HepG2 (cell line): Measurements from ENCODE around the gene CYTH1. TPM values are rescaled to one million over a fixed set of nuclear protein-coding genes. Genes with fewer than 3 reads are reported as not detected.

Experiments
- AGO2 ChIP-seq: fragments of 200-400 bp; formaldehyde crosslinking; optimal IDR thresholded peaks from 2 replicates; pipeline ENCODE3; 2017; ENCODE audit warnings: mild to moderate bottlenecking, low read depth, low read length, moderate library complexity
- ARNT2 ChIP-seq: sonication (generic); formaldehyde crosslinking; IDR thresholded peaks from 2 replicates; pipeline ENCODE4 v1.8.0; 2022; ENCODE audit warnings: mild to moderate bottlenecking, low read depth, missing genetic modification reagents, moderate library complexity
- CHD4 ChIP-seq: fragments of 200-600 bp; sonication (generic); IDR thresholded peaks from 2 replicates; pipeline ENCODE4 v1.7.0; 2017; ENCODE audit warnings: mild to moderate bottlenecking, low read length, borderline replicate concordance
- ETV5 ChIP-seq: IDR thresholded peaks from 2 replicates; pipeline ENCODE4 v1.6.1; 2018; ENCODE audit warnings: missing biosample characterization, missing genetic modification reagents, inconsistent platforms, borderline replicate concordance
- HOMEZ ChIP-seq: IDR thresholded peaks from 2 replicates; pipeline ENCODE4 v1.6.1; 2016; ENCODE audit warnings: low read depth
- MAX ChIP-seq: IDR thresholded peaks from 2 replicates; pipeline ENCODE4 v1.6.1; 2012; ENCODE audit warnings: inconsistent platforms
- MBNL3 ChIP-seq: fragments of 250-450 bp; sonication (Bioruptor Pico); conservative IDR thresholded peaks from 2 replicates; pipeline ENCODE4 v1.8.0; 2022; ENCODE audit warnings: mild to moderate bottlenecking, inconsistent platforms
- MEIS2 ChIP-seq: sonication (generic); formaldehyde crosslinking; IDR thresholded peaks from 2 replicates; pipeline ENCODE4 v1.9.0; 2021; ENCODE audit warnings: mild to moderate bottlenecking, missing genetic modification reagents
- MLLT10 ChIP-seq: sonication (generic); formaldehyde crosslinking; IDR thresholded peaks from 2 replicates; pipeline ENCODE4 v1.4.0; 2020; ENCODE audit warnings: missing genetic modification reagents
- NFE2L1 ChIP-seq: sonication (generic); formaldehyde crosslinking; IDR thresholded peaks from 2 replicates; pipeline ENCODE4 v1.4.0; 2020; ENCODE audit warnings: missing genetic modification reagents, mild to moderate bottlenecking, borderline replicate concordance
- NFIB ChIP-seq: sonication (generic); formaldehyde crosslinking; IDR thresholded peaks from 2 replicates; pipeline ENCODE4 v1.9.0; 2021; ENCODE audit warnings: missing genetic modification reagents, mild to moderate bottlenecking, borderline replicate concordance
- PRMT3 ChIP-seq: sonication (generic); formaldehyde crosslinking; IDR thresholded peaks from 2 replicates; pipeline ENCODE4 v1.8.1; 2022; ENCODE audit warnings: low read depth, mild to moderate bottlenecking, moderate library complexity, missing genetic modification reagents, borderline replicate concordance
- THYN1 ChIP-seq: sonication (generic); formaldehyde crosslinking; IDR thresholded peaks from 2 replicates; pipeline ENCODE4 v1.8.1; 2023; ENCODE audit warnings: low read depth, mild to moderate bottlenecking, moderate library complexity, missing genetic modification reagents, borderline replicate concordance
- WIZ ChIP-seq: sonication (generic); formaldehyde crosslinking; IDR thresholded peaks from 2 replicates; pipeline ENCODE4 v1.5.1; 2020; ENCODE audit warnings: mild to moderate bottlenecking, missing genetic modification reagents
- ZFX ChIP-seq: sonication (generic); formaldehyde crosslinking; IDR thresholded peaks from 2 replicates; pipeline ENCODE4 v1.4.0; 2020; ENCODE audit warnings: mild to moderate bottlenecking, low read depth, missing genetic modification reagents, moderate library complexity
- ZNF143 ChIP-seq: sonication (generic); formaldehyde crosslinking; IDR thresholded peaks from 2 replicates; pipeline ENCODE4 v1.4.0; 2020; ENCODE audit warnings: missing genetic modification reagents
- ZNF383 ChIP-seq: sonication (generic); formaldehyde crosslinking; IDR thresholded peaks from 2 replicates; pipeline ENCODE4 v1.4.0; 2020; ENCODE audit warnings: missing genetic modification reagents, mild to moderate bottlenecking, borderline replicate concordance
- ZNF547 ChIP-seq: sonication (generic); formaldehyde crosslinking; IDR thresholded peaks from 2 replicates; pipeline ENCODE4 v1.5.1; 2020; ENCODE audit warnings: mild to moderate bottlenecking, missing genetic modification reagents
- ZNF550 ChIP-seq: sonication (generic); formaldehyde crosslinking; IDR thresholded peaks from 2 replicates; pipeline ENCODE4 v1.4.0; 2020; ENCODE audit warnings: mild to moderate bottlenecking, missing genetic modification reagents, borderline replicate concordance
- ZNF770 ChIP-seq: sonication (generic); formaldehyde crosslinking; IDR thresholded peaks from 2 replicates; pipeline ENCODE4 v1.5.0; 2020; ENCODE audit warnings: mild to moderate bottlenecking, missing genetic modification reagents
- ZNF792 ChIP-seq: IDR thresholded peaks from 2 replicates; pipeline ENCODE4 v1.6.1; 2016
- ZNF883 ChIP-seq: sonication (generic); formaldehyde crosslinking; IDR thresholded peaks from 2 replicates; pipeline ENCODE4 v1.5.1; 2020; ENCODE audit warnings: mild to moderate bottlenecking, missing genetic modification reagents; ENCODE audit errors: not compliant biosample characterization
- polyA plus RNA-seq, 8 experiments: library from polyadenylated mRNA; depleted of rRNA in 3 of 8; stranded (reverse) in 7 of 8; unstranded in 1 of 8; fragments of >200 nt; fragmentation: Illumina TruSeq in 4 of 8; extraction: Trizol in 4 of 8; gene quantifications; 2 replicates each; pipeline versions ENCODE4 v1.2.1 to v1.2.3, GENCODE V29; 2011 to 2016; ENCODE audit warnings: low read depth in 4 of 8, missing spikeins in 1 of 8, mixed read lengths in 1 of 8; ENCODE audit not compliant: insufficient read depth in 1 of 8
- total RNA-seq, 5 experiments: library from RNA; depleted of rRNA; stranded (reverse); fragments of >200 nt; fragmentation: Illumina TruSeq; extraction: Trizol; gene quantifications; 2 replicates each; pipeline ENCODE4 v1.2.3, GENCODE V29; 2016; ENCODE audit warnings: low read depth in 1 of 5
- TF ChIP-seq, protein P1 (sequence below): sonication (generic); formaldehyde crosslinking; IDR thresholded peaks from 2 replicates; pipeline ENCODE4 v1.4.0; 2020; ENCODE audit warnings: missing genetic modification reagents
- TF ChIP-seq, protein P2 (sequence below): IDR thresholded peaks from 2 replicates; pipeline ENCODE4 v1.6.1; 2016; ENCODE audit warnings: control low read depth

CYTH1 gene
- total and polyA plus RNA-seq, 2 of the 13 experiments (the other 11 are each of a cell fraction or from before 2014, with no cell fraction given) = 20.1 to 48.9 TPM

DNA sequence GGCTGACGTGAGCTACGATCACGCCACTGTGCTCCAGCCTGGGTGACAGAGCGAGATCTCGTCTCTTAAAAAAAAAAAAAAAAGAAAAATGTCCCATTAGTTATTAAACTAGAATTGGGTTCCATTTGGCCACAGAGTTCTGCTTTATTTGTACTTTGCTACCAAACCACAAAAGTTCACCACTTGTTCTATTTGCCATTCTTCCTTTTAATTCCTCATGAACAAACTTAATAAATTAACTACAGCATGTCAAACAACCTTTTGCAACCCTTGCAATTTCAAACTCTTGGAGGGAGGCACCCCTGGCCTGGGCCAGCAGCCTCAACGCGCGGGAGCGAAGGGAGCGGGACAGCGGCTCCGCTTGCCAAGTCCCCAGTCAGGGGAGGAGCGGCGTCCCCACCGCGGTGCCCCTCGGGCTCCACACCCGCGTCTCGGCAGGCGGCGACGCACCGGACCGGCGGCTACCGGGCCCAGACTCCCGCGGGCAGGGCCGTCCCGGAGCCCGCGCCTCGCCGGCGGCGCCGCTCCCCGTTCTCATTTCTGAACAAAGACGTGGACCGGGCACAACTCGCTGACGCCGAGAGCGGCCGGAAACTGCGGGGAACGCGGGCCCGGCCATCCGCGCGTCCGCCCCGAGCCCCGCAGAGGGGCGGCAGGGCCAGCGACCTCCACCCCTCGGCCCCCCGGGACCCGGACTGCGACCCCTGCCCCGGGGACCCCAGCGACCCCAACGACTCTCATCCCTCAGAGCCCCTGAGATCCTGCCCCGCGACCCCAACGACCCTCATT lies 775 bp downstream of the CYTH1 start (continued):
- 0 out of 2 replicates have a peak, but pooled peaks have one; percentile 18 for TF ChIP-seq ZNF547 (CRISPR knock-in tag)
- no peak for TF ChIP-seq CHD4
- TF ChIP-seq, protein P1, sequence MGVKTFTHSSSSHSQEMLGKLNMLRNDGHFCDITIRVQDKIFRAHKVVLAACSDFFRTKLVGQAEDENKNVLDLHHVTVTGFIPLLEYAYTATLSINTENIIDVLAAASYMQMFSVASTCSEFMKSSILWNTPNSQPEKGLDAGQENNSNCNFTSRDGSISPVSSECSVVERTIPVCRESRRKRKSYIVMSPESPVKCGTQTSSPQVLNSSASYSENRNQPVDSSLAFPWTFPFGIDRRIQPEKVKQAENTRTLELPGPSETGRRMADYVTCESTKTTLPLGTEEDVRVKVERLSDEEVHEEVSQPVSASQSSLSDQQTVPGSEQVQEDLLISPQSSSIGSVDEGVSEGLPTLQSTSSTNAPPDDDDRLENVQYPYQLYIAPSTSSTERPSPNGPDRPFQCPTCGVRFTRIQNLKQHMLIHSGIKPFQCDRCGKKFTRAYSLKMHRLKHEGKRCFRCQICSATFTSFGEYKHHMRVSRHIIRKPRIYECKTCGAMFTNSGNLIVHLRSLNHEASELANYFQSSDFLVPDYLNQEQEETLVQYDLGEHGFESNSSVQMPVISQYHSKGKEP = no peak
- no peak for TF ChIP-seq ZNF883 (CRISPR knock-in tag)
- no peak for TF ChIP-seq PRMT3 (CRISPR knock-in tag)
- peak; percentile 71 for TF ChIP-seq ARNT2
- TF ChIP-seq ZFX (CRISPR knock-in tag) = peak; percentile 61; the same call in 1 of the 2 replicates
- no peak for TF ChIP-seq ZNF143 (CRISPR knock-in tag)
- TF ChIP-seq AGO2 = peak; percentile 56
- no peak for TF ChIP-seq ZNF792
- TF ChIP-seq MLLT10 (CRISPR knock-in tag) = no peak
- TF ChIP-seq WIZ (CRISPR knock-in tag) = no peak
- TF ChIP-seq MAX = peak; percentile 53; the same call in 1 of the 2 replicates
- no peak for TF ChIP-seq THYN1 (CRISPR knock-in tag)
- TF ChIP-seq NFIB (CRISPR knock-in tag) = no peak
- peak; percentile 37; the same call in 1 of the 2 replicates for TF ChIP-seq ZNF770 (CRISPR knock-in tag)
- no peak for TF ChIP-seq HOMEZ (CRISPR knock-in tag)
- no peak for TF ChIP-seq ZNF383
- no peak for TF ChIP-seq ETV5
- no peak for TF ChIP-seq MEIS2
- TF ChIP-seq ZNF550 (CRISPR knock-in tag) = no peak
- no peak for TF ChIP-seq NFE2L1 (CRISPR knock-in tag)
- no peak for TF ChIP-seq MBNL3 (CRISPR knock-in tag)
- TF ChIP-seq, protein P2, sequence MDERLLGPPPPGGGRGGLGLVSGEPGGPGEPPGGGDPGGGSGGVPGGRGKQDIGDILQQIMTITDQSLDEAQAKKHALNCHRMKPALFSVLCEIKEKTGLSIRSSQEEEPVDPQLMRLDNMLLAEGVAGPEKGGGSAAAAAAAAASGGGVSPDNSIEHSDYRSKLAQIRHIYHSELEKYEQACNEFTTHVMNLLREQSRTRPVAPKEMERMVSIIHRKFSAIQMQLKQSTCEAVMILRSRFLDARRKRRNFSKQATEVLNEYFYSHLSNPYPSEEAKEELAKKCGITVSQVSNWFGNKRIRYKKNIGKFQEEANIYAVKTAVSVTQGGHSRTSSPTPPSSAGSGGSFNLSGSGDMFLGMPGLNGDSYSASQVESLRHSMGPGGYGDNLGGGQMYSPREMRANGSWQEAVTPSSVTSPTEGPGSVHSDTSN (CRISPR knock-in tag) = no peak
